CD4-positive, alpha-beta T cell treated with Interleukin-6 for 4 hours (primary cell): ENCODE measurements around the gene NOS3.

Source experiments
- DNase-seq: peaks from one replicate; pipeline ENCODE4 v3.0.0-alpha.2; 2020; ENCODE audit warnings: mixed read lengths

NOS3 gene

DNA sequence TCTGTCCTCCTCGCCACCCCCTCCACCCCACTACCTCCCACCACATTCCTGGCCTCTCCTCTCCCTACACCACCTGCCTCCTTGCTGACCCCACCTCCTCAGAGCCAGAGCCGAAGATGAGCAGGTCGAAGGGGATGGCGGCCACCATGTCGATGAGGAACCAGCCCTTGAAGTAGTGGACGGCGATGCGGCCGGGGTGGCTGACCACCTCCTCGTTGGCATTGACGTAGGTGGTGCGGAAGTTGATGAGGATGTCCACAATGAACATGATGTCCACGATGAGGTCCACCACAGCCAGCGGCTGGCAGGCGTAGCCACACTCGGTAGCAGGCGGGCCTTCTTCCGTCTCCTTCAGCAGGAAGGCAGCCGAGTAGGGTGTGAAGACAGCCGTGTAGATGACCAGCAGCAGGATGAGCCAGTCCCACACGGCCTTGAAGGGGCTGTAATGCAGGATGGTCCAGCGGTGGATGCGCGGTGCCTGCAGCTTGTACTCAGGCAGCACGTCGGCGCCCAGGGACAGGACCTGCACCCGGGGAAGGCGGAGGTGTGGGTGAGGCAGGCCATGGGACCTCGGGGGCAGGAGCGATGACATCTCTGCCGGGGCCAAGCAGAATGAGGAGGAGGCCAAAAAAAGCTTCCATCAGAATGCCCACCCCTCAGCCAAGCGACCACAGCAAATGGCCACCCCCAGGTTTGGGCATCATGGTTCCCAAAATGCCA is 38.3 kb upstream of the NOS3 start:
- no peak for DNase-seq

DNA sequence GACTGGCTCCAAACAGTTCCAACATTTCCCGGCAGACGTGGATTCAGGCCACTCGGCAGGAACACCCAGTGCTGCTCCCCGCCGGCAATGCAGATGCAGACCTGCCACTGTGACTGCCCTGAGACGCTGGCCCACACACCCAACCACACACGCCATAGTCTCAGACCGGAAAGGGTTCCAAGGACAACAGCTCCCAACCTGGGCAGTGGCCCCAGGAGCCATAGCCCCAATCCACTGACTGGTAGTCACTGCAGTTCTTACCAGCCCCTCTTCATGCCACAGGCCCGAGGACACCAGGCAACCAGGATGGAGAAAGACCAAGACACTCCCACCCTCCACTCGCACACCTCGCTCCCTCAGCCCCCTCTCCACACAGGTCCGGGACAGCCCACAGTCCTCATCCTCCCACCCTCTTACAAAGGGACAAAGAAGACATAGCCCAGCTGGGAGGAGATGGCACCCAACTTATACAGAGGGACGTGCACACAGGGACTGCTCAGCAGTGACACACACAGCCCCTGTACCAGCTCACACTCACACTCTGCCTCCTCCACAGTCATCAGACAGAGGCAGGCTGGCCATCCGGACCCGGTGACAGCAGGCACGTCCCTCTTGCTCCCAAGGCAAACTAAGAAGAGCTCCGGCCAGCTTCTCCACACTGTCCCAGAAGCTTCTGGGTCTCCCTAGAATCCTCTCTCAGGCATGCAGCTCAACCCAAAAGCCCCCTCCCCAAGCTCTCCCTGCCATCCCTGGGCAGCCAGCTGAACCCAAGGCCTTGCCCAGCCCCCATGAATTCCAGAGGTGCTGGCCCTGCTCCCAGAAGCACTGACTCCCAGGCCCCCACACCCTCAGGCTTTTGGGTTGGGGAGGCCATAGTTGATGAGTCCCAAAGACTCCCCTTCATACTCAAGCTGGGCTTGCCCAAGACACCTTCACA is 37.5 kb upstream of the NOS3 start:
- DNase-seq, result no peak

DNA sequence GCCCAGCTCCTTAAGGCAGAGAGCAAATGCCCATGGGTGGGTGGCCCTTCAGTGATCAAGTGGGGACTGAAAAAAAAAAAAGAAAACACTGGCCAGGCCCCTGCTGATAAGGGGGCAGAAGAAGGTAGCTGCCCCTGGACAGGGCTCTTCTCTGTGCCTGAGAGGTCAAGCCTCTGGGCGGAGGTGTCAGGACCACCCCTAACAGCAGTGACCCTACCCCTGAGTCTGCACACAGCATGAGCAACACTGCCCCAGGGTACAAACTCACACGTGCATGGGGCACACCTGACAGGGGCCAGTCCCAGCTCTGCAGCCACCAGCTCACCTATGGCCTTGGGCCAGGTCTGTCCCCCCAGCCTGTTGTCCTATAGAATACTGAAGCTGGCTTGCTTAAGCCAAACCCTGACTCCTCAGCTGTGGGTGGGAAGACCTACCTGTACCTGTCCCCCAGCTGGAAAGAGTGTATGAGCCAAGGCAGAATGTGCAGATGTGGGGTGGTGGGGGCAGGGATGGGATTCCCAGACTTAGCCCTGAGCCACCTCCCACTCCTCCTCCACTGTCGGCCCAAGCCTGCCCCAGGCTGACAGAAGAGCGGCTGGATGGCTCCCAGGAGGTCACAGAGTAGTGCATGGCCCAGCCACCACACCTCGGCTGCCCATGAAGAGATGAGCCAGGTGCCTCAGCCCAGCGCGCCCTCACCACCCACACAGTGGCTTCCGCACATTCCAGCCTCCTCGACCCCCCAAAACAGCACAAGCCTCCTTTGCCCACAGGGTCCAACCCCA is 36.4 kb upstream of the NOS3 start:
- no peak for DNase-seq

DNA sequence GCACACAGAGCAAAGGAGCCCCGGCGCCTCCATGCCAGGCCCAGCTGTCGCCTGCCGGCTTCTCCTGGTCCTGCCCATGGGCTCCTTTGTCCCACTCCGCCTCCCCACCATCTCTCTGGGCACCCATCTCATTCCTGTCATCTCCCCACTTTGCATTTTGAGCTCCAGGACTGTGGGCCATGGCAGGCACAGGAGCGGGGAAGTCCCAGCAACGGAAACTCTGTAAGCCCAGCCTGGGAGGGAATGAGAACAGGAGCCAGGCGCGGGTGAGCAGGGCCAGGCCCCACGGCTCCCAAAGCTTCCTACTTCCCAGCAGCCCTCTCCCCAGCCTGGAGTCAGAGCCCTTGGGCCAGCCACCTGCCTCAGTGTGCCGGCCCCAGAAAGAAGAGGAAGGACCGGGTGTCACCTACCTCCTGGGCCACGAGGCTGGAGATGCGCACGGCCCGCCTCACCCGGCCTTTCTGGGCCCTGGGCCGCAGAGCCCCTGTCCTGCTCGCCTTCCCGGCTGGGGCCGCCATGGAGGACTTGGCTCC is 35.8 kb upstream of the NOS3 start:
- DNase-seq, result no peak

DNA sequence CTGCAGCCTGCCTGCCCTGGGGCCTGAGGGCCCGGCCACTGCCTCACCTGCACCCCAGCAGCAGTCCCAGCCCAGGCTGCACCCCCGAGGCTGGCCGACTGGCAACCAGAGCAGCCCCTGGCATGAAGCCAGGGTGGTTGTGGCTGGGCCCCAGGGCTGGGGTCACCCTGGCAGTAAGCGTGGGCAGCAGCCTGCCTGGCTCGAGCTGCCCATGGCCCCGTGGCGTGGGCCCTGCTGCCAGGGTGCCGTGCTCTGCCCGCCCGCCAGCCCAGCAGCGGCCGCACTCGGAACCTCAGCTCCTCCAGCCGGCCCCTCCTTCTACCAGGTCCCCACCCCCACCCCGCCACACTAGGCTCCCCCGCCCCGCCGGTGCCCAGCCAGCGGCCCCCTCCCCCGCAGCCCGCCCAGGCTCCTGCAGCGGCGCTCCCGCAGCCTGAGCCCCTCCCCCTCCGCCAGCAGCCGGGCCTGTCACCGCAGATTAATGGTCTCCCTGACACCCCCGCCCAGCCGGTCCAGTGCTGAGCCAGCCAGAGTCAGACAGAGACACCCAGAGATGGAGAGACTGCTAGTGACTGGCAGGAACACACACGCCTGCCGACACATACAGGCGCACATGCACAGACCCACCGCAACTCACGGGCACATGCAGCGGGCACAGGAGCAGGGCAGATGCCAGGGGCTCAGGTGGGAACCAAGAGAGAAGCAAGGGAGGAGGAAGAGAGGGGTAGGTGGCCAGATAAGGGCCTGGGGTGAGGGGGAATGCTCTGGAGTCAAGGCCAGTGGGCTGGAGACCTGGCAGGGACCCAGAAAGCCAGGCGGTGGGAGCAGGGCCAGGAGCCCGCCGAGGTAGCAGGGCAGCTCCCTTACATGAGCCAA is 35.1 kb upstream of the NOS3 start:
- DNase-seq, result no peak

DNA sequence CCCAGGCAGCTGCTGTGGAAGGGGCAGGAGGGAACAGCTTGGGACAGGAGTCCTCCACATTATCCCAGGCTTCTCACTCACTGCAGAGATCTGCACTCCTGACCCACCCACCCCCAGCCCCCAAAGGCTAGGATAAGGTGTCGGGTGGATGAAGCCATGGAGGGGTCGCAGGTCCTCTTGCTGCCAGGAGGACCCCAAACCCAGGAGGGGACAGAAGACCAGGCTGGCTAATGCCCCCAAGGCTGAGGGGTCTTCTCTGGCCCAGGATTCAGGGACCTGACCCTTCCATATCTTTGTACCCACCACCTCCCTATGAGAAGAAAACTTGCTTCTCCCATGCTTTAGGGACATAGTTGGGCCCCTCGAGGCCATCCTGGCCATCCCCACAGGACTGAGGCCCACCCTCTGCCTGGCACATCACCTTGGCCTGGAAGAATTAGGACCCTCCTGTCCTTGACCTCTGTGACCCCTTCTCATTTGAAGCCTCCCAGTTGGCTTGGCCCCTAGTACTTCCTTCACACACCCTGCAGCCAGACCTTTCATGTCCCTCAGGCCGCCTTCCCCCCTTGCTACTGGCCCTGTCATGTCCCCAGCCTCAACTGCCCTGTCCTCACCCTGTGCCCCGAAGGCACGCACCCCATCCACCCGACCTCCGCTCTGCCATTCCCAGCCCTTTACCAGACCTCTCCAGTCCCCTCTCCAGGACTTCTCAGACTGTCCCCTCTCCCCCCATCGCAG is 34.3 kb upstream of the NOS3 start:
- no peak for DNase-seq

DNA sequence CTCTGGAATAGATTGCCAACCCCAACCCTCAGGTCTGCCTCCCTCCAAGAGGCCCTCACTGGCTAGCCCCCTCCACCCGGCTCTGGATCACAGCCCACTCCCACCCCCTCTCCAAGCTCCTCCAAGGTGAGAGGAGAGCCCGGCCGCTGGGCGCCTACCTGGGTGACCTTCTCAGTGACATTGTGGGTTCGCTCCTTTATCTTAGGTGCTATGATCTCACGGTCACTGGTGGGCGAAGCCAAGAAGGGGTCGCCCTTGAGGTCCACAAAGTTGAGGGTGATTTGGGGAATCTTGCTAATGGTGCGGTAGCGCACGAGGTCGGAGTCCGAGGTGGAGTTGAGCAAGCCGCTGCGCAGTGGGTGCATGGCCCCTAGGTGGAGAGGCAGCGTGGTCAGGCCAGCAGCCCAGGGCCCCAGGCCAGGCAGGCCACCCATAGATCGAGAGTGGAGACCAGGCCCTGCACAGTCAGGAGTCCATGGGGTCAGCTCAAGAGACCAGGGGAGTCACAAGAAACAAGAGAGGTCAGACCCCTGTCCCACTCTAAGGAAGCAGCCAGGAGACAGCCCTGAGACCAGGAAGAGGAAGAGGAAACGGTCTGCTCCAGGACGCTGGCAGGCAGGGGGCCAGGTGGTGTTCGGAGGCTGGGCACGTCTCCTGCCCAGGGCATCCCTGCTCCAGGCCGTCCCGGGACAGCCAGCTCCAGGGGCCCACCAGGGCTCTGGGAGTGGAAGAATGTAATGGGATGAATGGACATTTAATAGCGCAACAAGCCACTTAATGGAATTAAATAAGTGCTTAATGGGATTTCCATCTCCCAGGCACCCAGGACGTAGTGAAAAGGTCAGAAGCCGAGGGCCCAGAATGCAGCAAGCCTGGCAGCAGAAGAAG is 33.4 kb upstream of the NOS3 start:
- no peak for DNase-seq

DNA sequence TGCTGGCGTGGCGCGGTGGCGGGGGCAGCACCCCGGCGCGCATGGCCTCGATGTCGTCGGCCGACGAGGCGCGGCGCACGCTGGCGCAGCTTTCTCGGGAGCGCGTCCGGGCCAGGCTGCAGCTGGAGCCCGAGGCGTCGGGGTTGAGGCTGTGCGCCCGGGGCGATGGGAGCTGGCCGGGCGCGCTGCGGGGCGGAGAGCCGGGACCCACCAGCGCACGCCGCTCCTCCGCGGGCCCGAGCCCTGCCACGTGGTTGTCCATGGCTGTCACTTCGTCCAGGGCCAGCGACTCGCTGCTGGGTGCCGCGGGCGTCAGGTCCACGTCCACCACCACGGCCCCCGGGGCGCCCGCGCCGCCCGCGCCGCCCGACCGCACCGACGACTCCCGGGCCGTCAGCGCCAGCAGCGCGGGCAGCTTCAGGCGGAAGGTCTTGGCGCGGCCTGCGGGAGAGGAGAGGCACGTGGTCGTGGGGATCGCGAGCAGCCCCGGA is 32.7 kb upstream of the NOS3 start:
- no peak for DNase-seq

DNA sequence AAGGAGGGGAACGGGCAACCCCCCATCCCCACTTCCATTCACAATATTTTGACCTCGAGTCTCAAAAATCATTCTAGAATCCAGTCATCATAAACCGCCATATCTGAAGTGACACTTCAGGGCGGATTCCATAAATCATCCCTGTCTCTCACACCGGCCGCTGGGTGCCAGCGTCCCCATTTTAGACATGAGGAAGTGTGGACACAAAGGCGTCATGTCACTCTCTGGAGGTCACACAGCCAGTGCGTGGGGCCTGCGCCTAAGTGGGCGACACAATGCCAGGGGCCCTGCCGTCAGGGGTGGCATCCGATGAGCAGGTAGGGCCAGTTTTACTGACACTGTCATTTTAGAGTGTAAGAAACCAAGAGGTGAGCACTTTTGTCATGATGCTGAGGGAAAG is 32.2 kb upstream of the NOS3 start:
- no peak for DNase-seq

DNA sequence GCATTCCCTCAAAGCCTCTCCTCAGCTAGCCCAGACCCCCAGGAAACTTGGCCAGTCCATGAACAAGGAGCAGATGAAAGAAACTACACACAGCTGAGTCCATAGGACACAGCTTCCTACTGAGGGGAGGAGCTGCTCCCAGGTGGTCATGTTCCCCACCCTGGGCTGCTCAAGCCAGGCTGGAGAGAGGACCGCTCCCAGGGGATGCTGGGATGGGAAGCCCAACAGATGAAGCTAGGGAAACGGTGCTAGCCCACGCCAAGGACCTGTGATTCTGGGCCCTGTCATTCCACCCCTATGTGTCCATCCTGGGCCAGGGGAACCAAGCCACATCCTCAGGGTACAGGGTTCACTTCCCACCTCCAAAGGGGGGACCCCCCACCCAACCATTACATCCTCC is 31.7 kb upstream of the NOS3 start:
- DNase-seq, result no peak

DNA sequence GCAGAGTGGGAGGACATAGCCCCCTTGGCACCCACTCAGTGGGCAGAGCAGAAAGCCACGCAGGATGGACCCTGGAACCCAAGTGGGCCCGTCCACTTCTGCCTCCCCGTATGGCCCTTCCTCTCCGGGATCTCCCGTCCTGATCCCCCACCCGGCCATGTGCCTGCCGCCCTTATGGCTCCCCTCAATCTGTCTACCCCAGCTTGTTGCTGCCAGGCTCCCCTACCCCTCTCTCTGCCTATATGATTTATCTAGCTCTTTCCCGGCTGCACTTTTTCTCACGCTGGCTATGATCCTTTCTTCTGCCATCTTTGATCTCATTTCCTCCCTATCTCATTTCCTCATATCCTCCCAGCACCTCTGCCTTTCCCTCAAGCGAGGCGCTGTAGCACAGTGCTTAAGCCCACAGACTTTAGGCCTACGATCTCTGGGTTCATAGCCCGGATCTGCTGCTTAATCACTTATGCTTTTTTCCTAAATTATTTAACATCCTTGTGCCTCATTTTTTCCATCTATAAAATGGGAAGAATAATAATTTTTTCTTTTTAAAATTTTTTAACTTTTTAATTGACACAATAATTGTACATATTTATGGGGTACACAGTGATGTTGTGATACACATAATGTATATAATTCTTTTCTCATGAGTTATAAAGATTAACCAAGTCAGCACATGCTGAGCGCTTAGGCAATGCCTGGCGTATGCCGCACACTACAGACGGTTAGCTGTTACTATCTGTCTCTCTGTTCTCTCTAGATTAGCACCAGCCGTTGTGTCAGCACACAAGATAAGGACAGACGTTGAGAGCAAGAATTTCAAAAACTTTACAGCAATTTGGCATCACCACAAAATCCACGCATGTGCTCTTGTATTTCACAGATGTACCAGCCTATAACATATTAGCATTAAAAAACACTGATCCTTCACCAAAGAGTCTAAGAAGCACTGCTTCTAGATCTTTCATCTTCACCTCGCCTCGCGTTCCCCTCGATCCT is 30.8 kb upstream of the NOS3 start:
- peak; percentile 35 for DNase-seq

DNA sequence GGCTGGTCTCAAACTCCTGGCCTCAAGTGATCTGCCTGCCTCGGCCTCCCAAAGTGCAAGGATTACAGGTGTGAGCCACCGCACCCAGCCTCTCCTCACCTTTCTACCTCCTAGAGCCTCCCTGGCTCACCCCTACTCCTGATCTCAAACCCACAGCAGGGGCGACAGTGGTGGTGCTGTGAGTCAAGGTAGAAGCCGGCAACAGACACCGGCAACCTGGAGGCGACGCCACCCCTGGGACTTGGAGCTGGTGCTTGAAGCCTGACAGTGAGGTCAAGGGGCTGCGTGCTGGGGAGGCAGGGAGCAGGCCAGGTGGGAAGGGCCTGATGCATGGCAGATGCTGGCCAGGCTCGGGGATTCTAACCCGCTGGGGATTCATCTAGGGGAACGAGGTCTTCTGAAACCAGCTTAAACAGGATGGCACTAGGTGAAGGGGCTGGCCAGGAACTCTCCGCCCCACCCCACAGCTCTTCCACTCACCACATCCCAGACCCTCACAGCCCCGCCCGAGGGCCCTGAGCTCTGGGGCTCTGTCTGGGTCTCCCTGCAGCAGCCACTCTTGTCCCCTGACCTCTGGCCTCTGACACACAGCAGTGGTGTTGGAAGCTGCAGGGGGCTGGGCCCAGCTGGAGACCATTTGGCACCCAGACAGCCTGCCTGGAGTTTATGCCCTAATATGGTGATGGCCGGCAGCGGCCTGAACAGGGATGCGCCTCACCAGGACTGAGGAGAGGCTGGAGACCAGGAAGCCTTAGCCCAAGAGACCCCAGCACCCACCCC is 29.1 kb upstream of the NOS3 start:
- DNase-seq, result no peak

DNA sequence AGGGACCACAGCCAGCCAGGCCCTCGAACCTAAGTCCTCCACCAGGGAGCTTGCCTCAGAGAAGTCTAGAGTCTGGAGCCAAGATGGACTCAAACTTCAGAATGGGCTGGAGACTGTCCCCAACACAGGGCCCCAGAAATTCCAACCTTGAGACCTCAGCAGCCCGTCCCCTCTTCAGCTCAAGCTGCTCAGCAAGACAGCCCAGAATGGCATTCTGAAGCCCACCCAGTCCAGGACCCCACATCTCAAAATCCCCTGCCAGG is 28.6 kb upstream of the NOS3 start:
- DNase-seq, result no peak

DNA sequence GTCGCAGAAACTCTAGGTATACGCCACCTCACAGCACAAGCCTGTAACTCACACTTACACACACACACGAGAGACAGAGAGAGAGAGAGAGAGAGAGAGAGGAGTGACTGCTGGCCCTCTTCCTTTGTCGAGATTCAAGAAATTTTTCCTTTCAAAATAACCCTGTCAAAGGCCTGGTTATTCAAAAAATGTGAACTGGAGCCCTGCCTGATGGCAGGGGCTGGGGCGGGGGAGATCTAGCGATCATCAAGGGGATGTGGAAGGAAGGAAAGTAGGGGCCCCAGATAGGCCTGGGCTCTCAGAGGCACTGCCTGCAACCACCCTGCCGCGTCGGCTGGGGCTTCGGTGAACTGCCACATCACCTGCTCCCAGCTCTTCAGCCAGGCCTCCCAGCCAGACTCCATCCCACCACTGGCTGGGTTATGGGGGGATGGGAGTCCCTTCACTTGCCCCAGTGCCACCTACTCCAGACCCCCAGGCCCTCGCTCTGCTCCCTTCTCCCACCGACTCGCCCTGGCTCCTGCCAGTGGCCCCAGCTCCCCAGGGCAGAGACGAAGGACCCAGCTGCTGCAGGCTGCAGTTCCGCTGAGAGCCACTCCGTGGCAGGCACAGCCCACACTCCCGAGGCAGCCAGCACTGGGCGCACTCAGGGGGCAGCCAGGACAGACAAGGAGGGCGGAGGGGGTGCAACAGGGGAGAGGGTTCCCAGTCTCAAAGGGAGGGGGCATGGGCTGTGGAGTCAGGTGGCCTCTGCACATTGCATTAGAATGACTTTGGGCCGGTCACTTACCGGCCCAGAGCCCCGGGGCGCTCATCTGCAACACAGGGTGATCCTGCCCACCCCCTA is 28.0 kb upstream of the NOS3 start:
- DNase-seq, result peak; percentile 72

DNA sequence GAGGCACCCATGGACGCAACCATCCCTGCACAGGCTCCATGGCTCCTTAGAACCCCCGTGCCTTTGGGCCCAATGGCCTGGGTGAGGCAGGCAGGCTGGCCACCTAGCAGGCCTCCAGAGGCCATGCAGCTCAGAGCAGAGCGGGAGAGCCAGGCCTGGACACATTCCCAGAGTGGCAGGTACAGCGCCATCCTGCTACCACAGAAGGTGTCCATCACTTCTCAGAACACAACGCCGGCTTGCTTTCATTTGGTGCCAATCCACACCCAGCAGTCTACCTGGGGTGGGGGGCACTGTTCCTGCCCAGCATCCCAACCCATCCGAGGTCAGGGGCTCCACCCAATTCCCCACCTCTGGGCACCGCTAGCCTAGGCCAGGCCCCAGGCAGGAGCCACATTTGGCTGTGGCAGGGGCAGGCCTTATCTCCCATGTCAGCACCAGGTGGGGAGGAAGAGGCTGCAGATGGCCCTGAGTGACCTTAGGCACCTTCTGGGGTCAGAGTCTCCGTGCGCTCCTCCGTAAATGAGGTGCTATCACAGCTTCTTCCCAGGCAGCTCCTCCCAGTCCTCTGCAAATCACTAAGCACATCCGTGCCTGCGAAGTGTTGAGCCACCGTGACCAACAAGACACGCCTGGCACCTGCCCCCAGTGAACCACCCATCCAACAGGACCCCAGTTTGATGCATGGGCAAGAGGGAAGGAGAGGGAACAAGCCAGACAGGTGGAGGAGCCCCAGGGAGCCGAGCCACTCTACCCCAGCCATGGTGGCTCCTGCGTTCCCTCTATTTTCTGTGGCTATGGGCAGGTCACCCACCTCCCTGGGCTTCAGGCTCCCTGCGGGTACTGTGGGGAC is 26.9 kb upstream of the NOS3 start:
- no peak for DNase-seq

DNA sequence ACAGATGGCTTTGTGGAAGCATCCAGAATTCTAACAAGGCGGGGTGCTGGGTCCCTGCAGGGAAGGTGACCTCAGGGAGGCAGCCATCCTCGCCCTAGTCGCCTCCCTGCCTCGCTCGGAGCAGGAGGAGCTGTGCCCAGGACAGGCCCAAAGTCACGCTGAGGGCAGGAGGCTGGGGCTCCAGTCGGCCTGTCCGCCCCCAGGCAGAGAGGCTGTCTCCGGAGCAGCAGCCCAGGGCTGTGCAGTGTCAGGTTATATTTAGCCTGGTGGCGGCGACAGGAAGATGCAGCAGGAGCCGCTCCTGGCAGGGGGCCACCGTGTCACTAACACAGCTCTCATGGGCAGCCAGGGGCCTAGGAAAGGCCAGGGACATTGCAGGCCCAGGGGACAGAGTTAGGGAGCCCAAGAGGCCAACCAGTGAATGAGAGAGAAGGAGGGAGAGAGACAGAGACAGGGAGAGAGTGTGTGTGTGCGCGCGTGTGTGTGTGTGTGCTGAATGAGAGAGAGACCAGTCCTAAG is 26.2 kb upstream of the NOS3 start:
- DNase-seq, result no peak
